Measurements from ENCODE around the gene ADAMTS4.
A peak's percentile ranks its signal among the peaks of the same experiment; 100 is the strongest.

DNA sequence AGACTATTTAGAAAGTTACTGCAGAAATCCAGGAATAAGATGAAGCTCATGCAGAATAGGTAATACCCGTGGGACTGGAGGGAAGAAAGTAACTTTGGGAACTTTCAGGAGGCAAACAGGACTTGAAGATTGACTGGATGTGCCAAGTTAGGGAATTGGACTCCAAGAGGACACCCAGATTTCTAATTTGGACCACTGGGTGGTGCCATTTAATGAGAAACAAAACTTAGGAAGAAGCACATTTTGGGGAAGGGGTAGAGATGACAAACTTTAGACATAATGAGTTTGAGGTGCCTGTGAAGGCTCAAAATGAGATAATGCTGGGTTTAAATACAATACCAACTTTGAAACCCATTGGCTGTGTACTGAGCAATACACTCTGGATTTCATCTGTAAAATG is 18.2 kb downstream of the ADAMTS4 start:
- TF ChIP-seq POLR2A (conservative IDR thresholded peaks at IDR 0.05): no peak
- TF ChIP-seq, protein P1, sequence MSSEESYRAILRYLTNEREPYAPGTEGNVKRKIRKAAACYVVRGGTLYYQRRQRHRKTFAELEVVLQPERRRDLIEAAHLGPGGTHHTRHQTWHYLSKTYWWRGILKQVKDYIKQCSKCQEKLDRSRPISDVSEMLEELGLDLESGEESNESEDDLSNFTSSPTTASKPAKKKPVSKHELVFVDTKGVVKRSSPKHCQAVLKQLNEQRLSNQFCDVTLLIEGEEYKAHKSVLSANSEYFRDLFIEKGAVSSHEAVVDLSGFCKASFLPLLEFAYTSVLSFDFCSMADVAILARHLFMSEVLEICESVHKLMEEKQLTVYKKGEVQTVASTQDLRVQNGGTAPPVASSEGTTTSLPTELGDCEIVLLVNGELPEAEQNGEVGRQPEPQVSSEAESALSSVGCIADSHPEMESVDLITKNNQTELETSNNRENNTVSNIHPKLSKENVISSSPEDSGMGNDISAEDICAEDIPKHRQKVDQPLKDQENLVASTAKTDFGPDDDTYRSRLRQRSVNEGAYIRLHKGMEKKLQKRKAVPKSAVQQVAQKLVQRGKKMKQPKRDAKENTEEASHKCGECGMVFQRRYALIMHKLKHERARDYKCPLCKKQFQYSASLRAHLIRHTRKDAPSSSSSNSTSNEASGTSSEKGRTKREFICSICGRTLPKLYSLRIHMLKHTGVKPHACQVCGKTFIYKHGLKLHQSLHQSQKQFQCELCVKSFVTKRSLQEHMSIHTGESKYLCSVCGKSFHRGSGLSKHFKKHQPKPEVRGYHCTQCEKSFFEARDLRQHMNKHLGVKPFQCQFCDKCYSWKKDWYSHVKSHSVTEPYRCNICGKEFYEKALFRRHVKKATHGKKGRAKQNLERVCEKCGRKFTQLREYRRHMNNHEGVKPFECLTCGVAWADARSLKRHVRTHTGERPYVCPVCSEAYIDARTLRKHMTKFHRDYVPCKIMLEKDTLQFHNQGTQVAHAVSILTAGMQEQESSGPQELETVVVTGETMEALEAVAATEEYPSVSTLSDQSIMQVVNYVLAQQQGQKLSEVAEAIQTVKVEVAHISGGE (CRISPR knock-in tag; IDR thresholded peaks at IDR 0.05): no peak
- TF ChIP-seq, protein P2, sequence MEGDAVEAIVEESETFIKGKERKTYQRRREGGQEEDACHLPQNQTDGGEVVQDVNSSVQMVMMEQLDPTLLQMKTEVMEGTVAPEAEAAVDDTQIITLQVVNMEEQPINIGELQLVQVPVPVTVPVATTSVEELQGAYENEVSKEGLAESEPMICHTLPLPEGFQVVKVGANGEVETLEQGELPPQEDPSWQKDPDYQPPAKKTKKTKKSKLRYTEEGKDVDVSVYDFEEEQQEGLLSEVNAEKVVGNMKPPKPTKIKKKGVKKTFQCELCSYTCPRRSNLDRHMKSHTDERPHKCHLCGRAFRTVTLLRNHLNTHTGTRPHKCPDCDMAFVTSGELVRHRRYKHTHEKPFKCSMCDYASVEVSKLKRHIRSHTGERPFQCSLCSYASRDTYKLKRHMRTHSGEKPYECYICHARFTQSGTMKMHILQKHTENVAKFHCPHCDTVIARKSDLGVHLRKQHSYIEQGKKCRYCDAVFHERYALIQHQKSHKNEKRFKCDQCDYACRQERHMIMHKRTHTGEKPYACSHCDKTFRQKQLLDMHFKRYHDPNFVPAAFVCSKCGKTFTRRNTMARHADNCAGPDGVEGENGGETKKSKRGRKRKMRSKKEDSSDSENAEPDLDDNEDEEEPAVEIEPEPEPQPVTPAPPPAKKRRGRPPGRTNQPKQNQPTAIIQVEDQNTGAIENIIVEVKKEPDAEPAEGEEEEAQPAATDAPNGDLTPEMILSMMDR (IDR thresholded peaks at IDR 0.05 in 2 of 3, conservative IDR thresholded peaks at IDR 0.05 in 1 of 3; ENCODE audit: insufficient read depth in 2 of 3, low read depth in 1 of 3, low read length in 3 of 3): peak; percentile 41 to 66 (median 55); a peak in 4 of 6 replicates
- TF ChIP-seq, protein P3, sequence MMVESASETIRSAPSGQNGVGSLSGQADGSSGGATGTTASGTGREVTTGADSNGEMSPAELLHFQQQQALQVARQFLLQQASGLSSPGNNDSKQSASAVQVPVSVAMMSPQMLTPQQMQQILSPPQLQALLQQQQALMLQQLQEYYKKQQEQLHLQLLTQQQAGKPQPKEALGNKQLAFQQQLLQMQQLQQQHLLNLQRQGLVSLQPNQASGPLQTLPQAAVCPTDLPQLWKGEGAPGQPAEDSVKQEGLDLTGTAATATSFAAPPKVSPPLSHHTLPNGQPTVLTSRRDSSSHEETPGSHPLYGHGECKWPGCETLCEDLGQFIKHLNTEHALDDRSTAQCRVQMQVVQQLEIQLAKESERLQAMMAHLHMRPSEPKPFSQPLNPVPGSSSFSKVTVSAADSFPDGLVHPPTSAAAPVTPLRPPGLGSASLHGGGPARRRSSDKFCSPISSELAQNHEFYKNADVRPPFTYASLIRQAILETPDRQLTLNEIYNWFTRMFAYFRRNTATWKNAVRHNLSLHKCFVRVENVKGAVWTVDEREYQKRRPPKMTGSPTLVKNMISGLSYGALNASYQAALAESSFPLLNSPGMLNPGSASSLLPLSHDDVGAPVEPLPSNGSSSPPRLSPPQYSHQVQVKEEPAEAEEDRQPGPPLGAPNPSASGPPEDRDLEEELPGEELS (CRISPR knock-in tag; IDR thresholded peaks at IDR 0.05; ENCODE audit: borderline replicate concordance): no peak
- TF ChIP-seq ZNF121 (CRISPR knock-in tag; conservative IDR thresholded peaks at IDR 0.05): no peak
- TF ChIP-seq MYBL2 (IDR thresholded peaks at IDR 0.05; ENCODE audit: low read depth): no peak
- TF ChIP-seq MYBL2 (CRISPR knock-in tag; IDR thresholded peaks at IDR 0.05; ENCODE audit: borderline replicate concordance): no peak
- TF ChIP-seq ZNF354B (CRISPR knock-in tag; IDR thresholded peaks at IDR 0.05): no peak
- no peak for TF ChIP-seq KLF1 (tag; IDR thresholded peaks at IDR 0.05)
- TF ChIP-seq NR2C1 (IDR thresholded peaks at IDR 0.05): no peak
- no peak for TF ChIP-seq NR2C1 (tag; IDR thresholded peaks at IDR 0.05)
